Retinal pigment epithelial cell (primary cell): ENCODE results near the gene PSEN1.

Source experiments
- DNase-seq: peaks from one replicate; pipeline ENCODE4 v3.0.0-alpha.2; 2010; ENCODE audit warnings: low read depth
- H3K4me3 ChIP-seq: 2 replicates; pipeline ENCODE4 v1.5.1; 2011; ENCODE audit warnings: mild to moderate bottlenecking, low read length, control low read depth, moderate library complexity
- TF ChIP-seq, protein P1 (sequence below): conservative IDR thresholded peaks from 2 replicates; pipeline ENCODE4 v1.5.1; 2011; ENCODE audit warnings: low read depth, low read length, control low read depth, inconsistent platforms

PSEN1 gene

DNA sequence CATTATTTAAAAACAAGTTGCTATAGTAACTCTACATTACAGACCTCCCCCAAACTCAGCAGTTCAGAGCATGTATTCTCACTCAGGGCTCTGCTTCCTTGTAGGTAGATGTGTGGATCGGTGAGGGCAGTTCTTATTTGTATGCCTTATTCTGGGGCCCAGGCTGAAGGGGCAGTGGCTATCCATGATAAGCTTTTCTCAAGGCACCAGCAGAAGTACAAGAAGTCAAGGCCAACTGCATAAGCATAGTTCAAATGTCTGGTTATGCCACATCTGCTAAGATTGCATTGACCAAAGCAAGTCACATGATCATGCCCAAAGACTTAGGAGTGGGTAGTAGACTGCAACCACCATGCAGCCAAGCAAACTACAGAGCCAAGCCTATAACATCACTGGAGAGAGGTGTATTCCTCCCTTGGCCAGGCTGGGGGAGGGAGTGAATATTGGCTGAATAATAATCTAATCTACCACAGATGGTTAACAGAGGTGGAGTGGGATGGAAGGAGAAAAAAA is 4.6 kb downstream of the PSEN1 start:
- TF ChIP-seq, protein P1, sequence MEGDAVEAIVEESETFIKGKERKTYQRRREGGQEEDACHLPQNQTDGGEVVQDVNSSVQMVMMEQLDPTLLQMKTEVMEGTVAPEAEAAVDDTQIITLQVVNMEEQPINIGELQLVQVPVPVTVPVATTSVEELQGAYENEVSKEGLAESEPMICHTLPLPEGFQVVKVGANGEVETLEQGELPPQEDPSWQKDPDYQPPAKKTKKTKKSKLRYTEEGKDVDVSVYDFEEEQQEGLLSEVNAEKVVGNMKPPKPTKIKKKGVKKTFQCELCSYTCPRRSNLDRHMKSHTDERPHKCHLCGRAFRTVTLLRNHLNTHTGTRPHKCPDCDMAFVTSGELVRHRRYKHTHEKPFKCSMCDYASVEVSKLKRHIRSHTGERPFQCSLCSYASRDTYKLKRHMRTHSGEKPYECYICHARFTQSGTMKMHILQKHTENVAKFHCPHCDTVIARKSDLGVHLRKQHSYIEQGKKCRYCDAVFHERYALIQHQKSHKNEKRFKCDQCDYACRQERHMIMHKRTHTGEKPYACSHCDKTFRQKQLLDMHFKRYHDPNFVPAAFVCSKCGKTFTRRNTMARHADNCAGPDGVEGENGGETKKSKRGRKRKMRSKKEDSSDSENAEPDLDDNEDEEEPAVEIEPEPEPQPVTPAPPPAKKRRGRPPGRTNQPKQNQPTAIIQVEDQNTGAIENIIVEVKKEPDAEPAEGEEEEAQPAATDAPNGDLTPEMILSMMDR, result no peak
- DNase-seq, result no peak

DNA sequence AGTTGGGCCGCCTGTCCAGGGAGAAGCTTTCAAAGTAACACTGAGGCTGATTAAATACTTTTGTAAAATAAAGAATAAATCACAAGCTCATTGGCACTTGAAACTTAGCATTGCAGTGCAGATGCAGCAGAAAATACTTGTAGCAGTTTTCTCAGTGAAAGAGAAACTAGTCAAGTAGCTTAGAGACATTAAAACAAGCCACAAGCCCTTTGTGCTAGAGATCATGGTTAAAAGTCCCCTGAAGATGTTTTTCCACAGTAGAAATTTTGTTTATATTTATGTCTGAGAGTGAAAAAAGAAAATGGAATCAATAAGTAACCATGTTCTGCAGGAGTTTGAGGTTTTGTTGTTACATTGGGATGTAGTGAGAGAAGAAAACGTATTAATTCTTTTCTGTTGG is 5.9 kb downstream of the PSEN1 start:
- H3K4me3 ChIP-seq, result no peak overlapping the region
- TF ChIP-seq, protein P1, result no peak
- no peak for DNase-seq

More for the DNA sequence above, 4.6 kb downstream of the PSEN1 start:
- no peak overlapping the region for H3K4me3 ChIP-seq

DNA sequence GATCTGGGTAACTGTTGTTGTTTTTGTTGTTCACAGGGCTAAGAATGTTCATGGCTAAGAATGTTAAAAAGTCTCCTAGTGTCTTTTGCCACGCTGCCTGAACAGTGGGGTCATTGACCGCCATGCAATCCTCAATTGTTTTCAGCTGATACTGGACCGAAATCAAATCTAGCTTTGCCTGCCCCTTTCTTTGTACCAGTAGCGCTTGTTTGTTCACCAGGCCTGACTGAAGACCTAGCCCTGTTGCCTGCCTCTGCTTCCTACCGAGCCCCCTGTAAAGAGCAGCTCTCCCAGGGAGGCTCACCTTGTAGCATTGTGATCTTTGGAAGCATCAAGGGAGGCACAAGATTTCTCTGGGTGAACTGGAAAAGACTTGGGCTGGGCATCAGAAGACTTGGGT is 6.7 kb downstream of the PSEN1 start:
- no peak for DNase-seq
- TF ChIP-seq, protein P1, result no peak
- no peak overlapping the region for H3K4me3 ChIP-seq

DNA sequence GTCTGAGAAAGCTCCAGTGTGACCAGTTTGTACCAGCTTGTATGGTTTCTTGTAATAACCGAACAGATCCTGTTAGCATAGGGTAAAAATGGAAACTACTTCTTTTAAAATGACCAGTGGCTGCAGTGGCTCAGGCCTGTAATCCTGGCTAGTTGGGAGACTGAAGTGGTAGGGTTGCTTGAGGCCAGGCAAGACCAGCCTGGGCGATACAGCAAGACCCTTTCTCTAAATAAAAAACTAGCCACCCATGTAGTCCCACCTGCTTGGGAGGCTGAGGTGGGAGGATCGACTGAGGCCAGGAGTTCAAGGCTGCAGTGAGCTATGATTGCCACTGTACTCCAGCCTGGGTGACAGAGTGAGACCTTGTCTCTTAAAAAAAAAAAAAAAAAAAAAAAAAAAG is 7.3 kb downstream of the PSEN1 start:
- no peak for DNase-seq
- TF ChIP-seq, protein P1, result no peak
- no peak overlapping the region for H3K4me3 ChIP-seq

DNA sequence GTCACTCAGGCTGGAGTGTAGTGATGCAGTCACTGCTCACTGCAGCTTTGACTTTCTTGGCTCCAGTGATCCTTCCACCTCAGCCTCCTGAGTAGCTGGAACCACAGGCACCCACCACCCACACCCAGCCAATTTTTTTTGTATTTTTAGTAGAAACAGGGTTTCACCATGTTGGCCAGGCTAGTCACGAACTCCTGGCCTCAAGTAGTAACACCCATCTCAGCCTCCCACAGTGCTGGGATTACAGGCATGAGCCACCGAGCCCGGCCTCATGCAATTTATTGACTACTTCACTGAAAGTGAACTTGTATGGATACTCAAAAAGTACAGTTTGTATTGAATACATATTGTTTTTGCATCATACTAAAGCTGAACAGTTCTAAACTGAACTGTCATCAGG is 9.1 kb downstream of the PSEN1 start:
- DNase-seq, result no peak
- TF ChIP-seq, protein P1, result no peak
- H3K4me3 ChIP-seq, result no peak overlapping the region

DNA sequence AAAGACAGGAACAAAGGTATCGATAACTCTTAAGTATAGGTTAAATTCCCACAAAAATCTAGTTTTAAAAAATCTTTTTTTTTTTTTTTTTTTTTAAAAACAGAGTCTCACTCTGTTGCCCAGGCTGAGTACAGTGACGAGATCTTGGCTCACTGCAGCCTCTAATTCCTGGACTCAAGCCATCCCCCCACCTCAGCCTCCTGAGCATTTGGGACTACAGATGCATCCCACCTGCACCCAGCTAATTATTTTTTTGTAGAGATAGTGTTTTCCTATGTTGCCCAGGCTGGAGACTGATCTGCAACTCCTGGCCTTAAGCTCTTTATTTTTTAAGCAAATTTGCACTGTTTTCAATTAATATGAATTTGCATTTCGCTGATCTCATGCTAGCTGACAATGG is 9.8 kb downstream of the PSEN1 start:
- no peak overlapping the region for H3K4me3 ChIP-seq
- no peak for DNase-seq
- TF ChIP-seq, protein P1, result no peak

DNA sequence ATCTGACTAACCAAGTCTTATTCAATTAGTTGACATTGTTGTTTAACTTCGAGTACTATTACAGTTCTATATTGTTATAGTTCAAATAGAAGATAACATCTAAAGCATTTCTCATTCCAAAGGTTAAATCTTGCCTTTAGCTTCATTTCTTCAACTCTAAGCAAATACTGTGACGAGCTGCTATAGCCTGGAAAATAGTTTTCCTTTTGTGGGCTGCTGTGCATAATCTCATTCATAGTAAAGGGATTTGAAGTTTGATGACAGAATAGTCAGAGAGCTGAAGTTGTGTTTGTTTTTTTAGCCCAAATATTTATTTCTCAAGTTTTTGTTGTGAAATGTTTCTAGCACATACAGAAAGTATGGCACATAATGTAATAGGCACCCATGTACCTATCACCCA is 13.4 kb downstream of the PSEN1 start:
- TF ChIP-seq, protein P1, result no peak

More for the DNA sequence above, 13.4 kb downstream of the PSEN1 start:
- no peak overlapping the region for H3K4me3 ChIP-seq
- DNase-seq, result no peak
